Measurements from ENCODE around the gene FBL.
"Not testable (repeated sequence)": the region's sequence is repeated elsewhere in the genome, so short reads cannot be mapped to it uniquely, and the experiment has no call there.

The FBL gene

GRCh38 chr19:39813264-39813993, 32.8 kb downstream of the FBL start:
- Histone ChIP-seq H3K36me3 (ENCODE audit: insufficient read depth, low read length) (no peaks in the 10 kb centered on the region), H3K4me3 (no peak overlapping the region), H3K9ac (ENCODE audit: insufficient read length) (no peak overlapping the region), H3K27ac (no peak overlapping the region), H3K9me3 (ENCODE audit: low read depth, low read length) (no peaks in the 10 kb centered on the region)
- no peak for DNase-seq (ENCODE audit: low read depth, low spot score)
- TF ChIP-seq POLR2AphosphoS5 (IDR thresholded peaks at IDR 0.05; ENCODE audit: borderline replicate concordance, low read depth, low read length) (no peak), FOXP2 (optimal IDR thresholded peaks at IDR 0.05; ENCODE audit: control extremely low read depth, extremely low read length, insufficient read depth) (no peak), EZH2 (IDR thresholded peaks at IDR 0.05) (no peak)

- Histone ChIP-seq H3K4me3 (no peak overlapping the region), H3K9me3 (ENCODE audit: low read depth, low read length) (no peaks in the 10 kb centered on the region), H3K9ac (ENCODE audit: insufficient read length) (no peak overlapping the region), H3K27ac (no peak overlapping the region), H3K36me3 (ENCODE audit: insufficient read depth, low read length) (no peaks in the 10 kb centered on the region)
- TF ChIP-seq POLR2AphosphoS5 (IDR thresholded peaks at IDR 0.05; ENCODE audit: borderline replicate concordance, low read depth, low read length) (no peak), FOXP2 (optimal IDR thresholded peaks at IDR 0.05; ENCODE audit: control extremely low read depth, extremely low read length, insufficient read depth) (no peak), EZH2 (IDR thresholded peaks at IDR 0.05) (no peak)
- DNase-seq (ENCODE audit: low read depth, low spot score) = no peak
These were observed 35.1 kb downstream of the FBL start for GRCh38 chr19:39811064-39811463.

GRCh38 chr19:39810424-39810823, 35.8 kb downstream of the FBL start:
- H3K9ac ChIP-seq (ENCODE audit: insufficient read length) = no peak overlapping the region
- H3K36me3 ChIP-seq (ENCODE audit: insufficient read depth, low read length) = no peaks in the 10 kb centered on the region
- no peak overlapping the region for H3K4me3 ChIP-seq
- no peak for DNase-seq (ENCODE audit: low read depth, low spot score)
- TF ChIP-seq EZH2 (IDR thresholded peaks at IDR 0.05) (no peak), FOXP2 (optimal IDR thresholded peaks at IDR 0.05; ENCODE audit: control extremely low read depth, extremely low read length, insufficient read depth) (no peak), POLR2AphosphoS5 (IDR thresholded peaks at IDR 0.05; ENCODE audit: borderline replicate concordance, low read depth, low read length) (no peak)
- no peaks in the 10 kb centered on the region for H3K9me3 ChIP-seq (ENCODE audit: low read depth, low read length)
- H3K27ac ChIP-seq = no peak overlapping the region

- no peak overlapping the region for H3K4me3 ChIP-seq
- no peaks in the 10 kb centered on the region for H3K9me3 ChIP-seq (ENCODE audit: low read depth, low read length)
- DNase-seq (ENCODE audit: low read depth, low spot score) = no peak
- TF ChIP-seq EZH2 (IDR thresholded peaks at IDR 0.05) (no peak), FOXP2 (optimal IDR thresholded peaks at IDR 0.05; ENCODE audit: control extremely low read depth, extremely low read length, insufficient read depth) (no peak), POLR2AphosphoS5 (IDR thresholded peaks at IDR 0.05; ENCODE audit: borderline replicate concordance, low read depth, low read length) (no peak)
- H3K9ac ChIP-seq (ENCODE audit: insufficient read length) = no peak overlapping the region
- no peak overlapping the region for H3K27ac ChIP-seq
- no peaks in the 10 kb centered on the region for H3K36me3 ChIP-seq (ENCODE audit: insufficient read depth, low read length)
These were observed 36.8 kb downstream of the FBL start for GRCh38 chr19:39809368-39809767.

- not testable (repeated sequence) for H3K9me3 ChIP-seq (ENCODE audit: low read depth, low read length); H3K36me3 ChIP-seq (ENCODE audit: insufficient read depth, low read length); DNase-seq (ENCODE audit: low read depth, low spot score); H3K27ac ChIP-seq; H3K9ac ChIP-seq (ENCODE audit: insufficient read length); H3K4me3 ChIP-seq
These were observed 37.5 kb downstream of the FBL start for GRCh38 chr19:39808688-39809087.

GRCh38 chr19:39807846-39808364, 38.3 kb downstream of the FBL start:
- DNase-seq (ENCODE audit: low read depth, low spot score) = no peak
- Histone ChIP-seq H3K36me3 (ENCODE audit: insufficient read depth, low read length) (no peaks in the 10 kb centered on the region), H3K27ac (no peak overlapping the region), H3K9me3 (ENCODE audit: low read depth, low read length) (no peaks in the 10 kb centered on the region), H3K4me3 (no peak overlapping the region), H3K9ac (ENCODE audit: insufficient read length) (no peak overlapping the region)
- no peak for TF ChIP-seq FOXP2 (optimal IDR thresholded peaks at IDR 0.05; ENCODE audit: control extremely low read depth, extremely low read length, insufficient read depth)
- no peak for TF ChIP-seq POLR2AphosphoS5 (IDR thresholded peaks at IDR 0.05; ENCODE audit: borderline replicate concordance, low read depth, low read length)
- no peak for TF ChIP-seq EZH2 (IDR thresholded peaks at IDR 0.05)

- Histone ChIP-seq H3K4me3 (no peak overlapping the region), H3K27ac (no peak overlapping the region), H3K36me3 (ENCODE audit: insufficient read depth, low read length) (no peaks in the 10 kb centered on the region), H3K9ac (ENCODE audit: insufficient read length) (no peak overlapping the region), H3K9me3 (ENCODE audit: low read depth, low read length) (no peaks in the 10 kb centered on the region)
- DNase-seq (ENCODE audit: low read depth, low spot score) = no peak
- TF ChIP-seq EZH2 (IDR thresholded peaks at IDR 0.05) = no peak
These were observed 41.1 kb downstream of the FBL start for GRCh38 chr19:39805104-39805503.

- H3K9ac ChIP-seq (ENCODE audit: insufficient read length) = no peak overlapping the region
- no peak overlapping the region for H3K27ac ChIP-seq
- no peaks in the 10 kb centered on the region for H3K36me3 ChIP-seq (ENCODE audit: insufficient read depth, low read length)
- DNase-seq (ENCODE audit: low read depth, low spot score) = no peak
- no peaks in the 10 kb centered on the region for H3K9me3 ChIP-seq (ENCODE audit: low read depth, low read length)
- no peak overlapping the region for H3K4me3 ChIP-seq
- TF ChIP-seq FOXP2 (optimal IDR thresholded peaks at IDR 0.05; ENCODE audit: control extremely low read depth, extremely low read length, insufficient read depth) (no peak), POLR2AphosphoS5 (IDR thresholded peaks at IDR 0.05; ENCODE audit: borderline replicate concordance, low read depth, low read length) (no peak), EZH2 (IDR thresholded peaks at IDR 0.05) (no peak)
These were observed 43.2 kb downstream of the FBL start for GRCh38 chr19:39802958-39803357.

- Histone ChIP-seq H3K36me3 (ENCODE audit: insufficient read depth, low read length) (no peaks in the 10 kb centered on the region), H3K9ac (ENCODE audit: insufficient read length) (no peak overlapping the region), H3K27ac (no peak overlapping the region), H3K4me3 (no peak overlapping the region), H3K9me3 (ENCODE audit: low read depth, low read length) (no peaks in the 10 kb centered on the region)
- DNase-seq (ENCODE audit: low read depth, low spot score) = no peak
- TF ChIP-seq EZH2 (IDR thresholded peaks at IDR 0.05) (no peak), FOXP2 (optimal IDR thresholded peaks at IDR 0.05; ENCODE audit: control extremely low read depth, extremely low read length, insufficient read depth) (no peak), POLR2AphosphoS5 (IDR thresholded peaks at IDR 0.05; ENCODE audit: borderline replicate concordance, low read depth, low read length) (no peak)
These were observed 49.1 kb downstream of the FBL start for GRCh38 chr19:39797083-39797482.
